HEK293 (cell line): ENCODE results near the gene SH3D19.

Experiments used
- CTCF ChIA-PET: fragments of 350-600 bp; formaldehyde crosslinking; extraction: SDS; loops from one replicate; lab custom pipeline; 2021; ENCODE audit warnings: antibody characterized with exemption; lab: Yijun Ruan, JAX
- POLR2A ChIA-PET: fragments of 300-600 bp; formaldehyde crosslinking; extraction: SDS; loops from one replicate; lab custom pipeline; 2020; ENCODE audit warnings: antibody characterized with exemption, inconsistent platforms; lab: Yijun Ruan, JAX
- H3K27ac ChIP-seq: fragments of 200-500 bp; sonication (Bioruptor generic); 2 replicates; pipeline ENCODE4 v1.5.1; 2014; ENCODE audit warnings: low read depth, low read length, control low read depth, inconsistent platforms; ENCODE audit errors: extremely low read depth
- H3K36me3 ChIP-seq, 2 experiments: fragments of 200-500 bp in 1 of 2; sonication (Bioruptor generic) in 1 of 2; 1 replicate in 1 of 2; 2 replicates in 1 of 2; pipeline ENCODE4 v1.5.1; 2014 to 2017; ENCODE audit warnings: inconsistent platforms in 2 of 2, low read length in 2 of 2; ENCODE audit not compliant: control insufficient read depth in 2 of 2, insufficient read depth in 1 of 2
- H3K4me1 ChIP-seq: fragments of 200-500 bp; sonication (Bioruptor generic); 2 replicates; pipeline ENCODE4 v1.5.1; 2014; ENCODE audit warnings: mild to moderate bottlenecking, low read length, inconsistent platforms; ENCODE audit not compliant: control insufficient read depth, insufficient read depth
- H3K4me3 ChIP-seq: 2 replicates; pipeline ENCODE4 v1.5.1; 2011; ENCODE audit warnings: low read depth, mild to moderate bottlenecking, control low read depth, low read length, moderate library complexity
- H3K9me3 ChIP-seq: fragments of 200-500 bp; sonication (Bioruptor generic); 2 replicates; pipeline ENCODE4 v1.5.1; 2014; ENCODE audit warnings: low read depth, low read length, inconsistent platforms; ENCODE audit not compliant: control insufficient read depth, insufficient read depth
- BCL11A ChIP-seq: fragments of 450-650 bp; formaldehyde crosslinking; IDR thresholded peaks from 2 replicates; pipeline ENCODE4 v1.5.1; 2016; ENCODE audit warnings: low read depth, missing biosample characterization, missing genetic modification characterization
- SALL2 ChIP-seq: fragments of 450-650 bp; formaldehyde crosslinking; IDR thresholded peaks from 2 replicates; pipeline ENCODE4 v1.5.0; 2017; ENCODE audit warnings: missing biosample characterization, mild to moderate bottlenecking, missing genetic modification characterization, borderline replicate concordance
- SCRT1 ChIP-seq: fragments of 450-650 bp; formaldehyde crosslinking; IDR thresholded peaks from 2 replicates; pipeline ENCODE4 v1.5.1; 2016; ENCODE audit warnings: missing biosample characterization, missing genetic modification characterization, borderline replicate concordance
- TCF7L2 ChIP-seq: IDR thresholded peaks from 2 replicates; pipeline ENCODE4 v1.6.1; 2011; ENCODE audit warnings: low read depth, mild to moderate bottlenecking, inconsistent platforms, low read length, moderate library complexity, borderline replicate concordance
- ZBTB20 ChIP-seq: fragments of 450-650 bp; formaldehyde crosslinking; IDR thresholded peaks from 2 replicates; pipeline ENCODE4 v1.5.1; 2016; ENCODE audit warnings: missing biosample characterization, missing genetic modification characterization
- ZNF146 ChIP-seq: fragments of 450-650 bp; formaldehyde crosslinking; IDR thresholded peaks from 2 replicates; pipeline ENCODE4 v1.5.1; 2016; ENCODE audit warnings: missing biosample characterization, missing genetic modification characterization
- ZNF169 ChIP-seq: fragments of 450-650 bp; formaldehyde crosslinking; IDR thresholded peaks from 2 replicates; pipeline ENCODE4 v1.5.1; 2016; ENCODE audit warnings: missing biosample characterization, missing genetic modification characterization
- ZNF19 ChIP-seq: fragments of 450-650 bp; formaldehyde crosslinking; IDR thresholded peaks from 2 replicates; pipeline ENCODE4; 2016; ENCODE audit warnings: missing biosample characterization, missing genetic modification characterization, low read depth
- ZNF335 ChIP-seq: fragments of 450-650 bp; formaldehyde crosslinking; conservative IDR thresholded peaks from 2 replicates; pipeline ENCODE4 v1.5.1; 2016; ENCODE audit warnings: missing biosample characterization, missing genetic modification characterization
- ZSCAN30 ChIP-seq: fragments of 450-650 bp; IDR thresholded peaks from 2 replicates; pipeline ENCODE4 v1.5.1; 2018; ENCODE audit warnings: missing biosample characterization, mild to moderate bottlenecking, missing genetic modification characterization, moderate library complexity
- TF ChIP-seq, protein P1 (sequence below): fragments of 450-650 bp; formaldehyde crosslinking; IDR thresholded peaks from 2 replicates; pipeline ENCODE4 v1.5.1; 2016; ENCODE audit warnings: missing biosample characterization, missing genetic modification characterization
- TF ChIP-seq, protein P2 (sequence below): fragments of 450-650 bp; formaldehyde crosslinking; IDR thresholded peaks from 2 replicates; pipeline ENCODE4 v1.5.1; 2016; ENCODE audit warnings: missing biosample characterization, missing genetic modification characterization
- TF ChIP-seq, protein P3 (sequence below): fragments of 450-650 bp; formaldehyde crosslinking; IDR thresholded peaks from 2 replicates; pipeline ENCODE4 v1.5.1; 2016; ENCODE audit warnings: missing biosample characterization, missing genetic modification characterization, borderline replicate concordance
- TF ChIP-seq, protein P4 (sequence below): fragments of 450-650 bp; formaldehyde crosslinking; IDR thresholded peaks from 2 replicates; pipeline ENCODE4 v1.5.1; 2016; ENCODE audit warnings: missing biosample characterization, missing genetic modification characterization
- TF ChIP-seq, protein P5 (sequence below): fragments of 450-650 bp; formaldehyde crosslinking; IDR thresholded peaks from 2 replicates; pipeline ENCODE4 v1.5.1; 2017; ENCODE audit warnings: missing biosample characterization, missing genetic modification characterization
- TF ChIP-seq, protein P6 (sequence below): fragments of 450-650 bp; formaldehyde crosslinking; IDR thresholded peaks from 2 replicates; pipeline ENCODE4 v1.5.1; 2016; ENCODE audit warnings: missing biosample characterization, missing genetic modification characterization
- TF ChIP-seq, protein P7 (sequence below): fragments of 450-650 bp; formaldehyde crosslinking; IDR thresholded peaks from 2 replicates; pipeline ENCODE4 v1.5.1; 2016; ENCODE audit warnings: missing biosample characterization, missing genetic modification characterization

The SH3D19 gene

DNA sequence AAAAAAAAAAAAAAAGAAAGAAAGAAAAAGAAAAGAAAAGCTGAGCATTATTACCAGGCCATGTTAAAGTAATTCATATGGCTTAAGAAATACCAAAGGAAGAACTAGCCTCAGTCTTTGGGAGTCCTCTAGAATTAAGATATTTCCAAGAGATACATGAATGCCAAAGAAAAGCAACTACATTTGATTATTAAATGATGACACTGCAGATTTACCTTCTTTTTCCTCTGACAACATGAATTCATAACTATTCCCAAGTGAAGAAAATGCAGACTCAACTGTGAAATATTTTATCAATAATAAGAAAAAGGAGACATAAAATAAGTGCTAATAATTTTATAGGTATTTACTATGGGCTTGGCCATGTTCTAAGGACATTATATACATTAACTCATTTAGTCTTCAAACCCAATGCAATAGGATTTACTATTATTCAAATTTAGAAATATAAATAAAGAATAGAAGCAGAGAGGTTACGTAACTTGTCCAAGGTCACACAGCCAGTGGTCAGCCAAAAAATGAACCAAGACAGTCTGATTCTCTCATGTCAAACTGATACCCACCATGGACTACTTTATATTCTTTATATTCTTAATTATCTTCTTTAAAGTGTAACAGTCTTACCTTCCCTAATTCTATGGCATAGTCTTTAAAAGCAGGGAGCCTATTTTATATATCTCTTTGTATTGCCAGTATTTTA, 6.9 kb downstream of the SH3D19 start:
- ChIA-PET CTCF (no interaction called here), POLR2A (no interaction called here)
- TF ChIP-seq ZBTB20 (tag by site-specific recombination) (no peak), ZNF19 (tag by site-specific recombination) (no peak), ZSCAN30 (tag by site-specific recombination) (no peak), ZNF335 (tag by site-specific recombination) (no peak), ZNF146 (tag by site-specific recombination) (no peak), BCL11A (tag by site-specific recombination) (no peak), TCF7L2 (no peak), SALL2 (no peak), ZNF169 (tag by site-specific recombination) (no peak), SCRT1 (tag by site-specific recombination) (no peak)
- TF ChIP-seq, protein P1, sequence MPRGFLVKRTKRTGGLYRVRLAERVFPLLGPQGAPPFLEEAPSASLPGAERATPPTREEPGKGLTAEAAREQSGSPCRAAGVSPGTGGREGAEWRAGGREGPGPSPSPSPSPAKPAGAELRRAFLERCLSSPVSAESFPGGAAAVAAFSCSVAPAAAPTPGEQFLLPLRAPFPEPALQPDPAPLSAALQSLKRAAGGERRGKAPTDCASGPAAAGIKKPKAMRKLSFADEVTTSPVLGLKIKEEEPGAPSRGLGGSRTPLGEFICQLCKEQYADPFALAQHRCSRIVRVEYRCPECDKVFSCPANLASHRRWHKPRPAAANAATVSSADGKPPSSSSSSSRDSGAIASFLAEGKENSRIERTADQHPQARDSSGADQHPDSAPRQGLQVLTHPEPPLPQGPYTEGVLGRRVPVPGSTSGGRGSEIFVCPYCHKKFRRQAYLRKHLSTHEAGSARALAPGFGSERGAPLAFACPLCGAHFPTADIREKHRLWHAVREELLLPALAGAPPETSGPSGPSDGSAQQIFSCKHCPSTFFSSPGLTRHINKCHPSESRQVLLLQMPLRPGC (tag by site-specific recombination) = no peak
- TF ChIP-seq, protein P2, sequence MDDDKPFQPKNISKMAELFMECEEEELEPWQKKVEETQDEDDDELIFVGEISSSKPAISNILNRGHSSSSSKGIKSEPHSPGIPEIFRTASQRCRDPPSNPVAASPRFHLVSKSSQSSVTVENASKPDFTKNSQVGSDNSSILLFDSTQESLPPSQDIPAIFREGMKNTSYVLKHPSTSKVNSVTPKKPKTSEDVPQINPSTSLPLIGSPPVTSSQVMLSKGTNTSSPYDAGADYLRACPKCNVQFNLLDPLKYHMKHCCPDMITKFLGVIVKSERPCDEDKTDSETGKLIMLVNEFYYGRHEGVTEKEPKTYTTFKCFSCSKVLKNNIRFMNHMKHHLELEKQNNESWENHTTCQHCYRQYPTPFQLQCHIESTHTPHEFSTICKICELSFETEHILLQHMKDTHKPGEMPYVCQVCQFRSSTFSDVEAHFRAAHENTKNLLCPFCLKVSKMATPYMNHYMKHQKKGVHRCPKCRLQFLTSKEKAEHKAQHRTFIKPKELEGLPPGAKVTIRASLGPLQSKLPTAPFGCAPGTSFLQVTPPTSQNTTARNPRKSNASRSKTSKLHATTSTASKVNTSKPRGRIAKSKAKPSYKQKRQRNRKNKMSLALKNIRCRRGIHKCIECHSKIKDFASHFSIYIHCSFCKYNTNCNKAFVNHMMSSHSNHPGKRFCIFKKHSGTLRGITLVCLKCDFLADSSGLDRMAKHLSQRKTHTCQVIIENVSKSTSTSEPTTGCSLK = no peak
- TF ChIP-seq, protein P3, sequence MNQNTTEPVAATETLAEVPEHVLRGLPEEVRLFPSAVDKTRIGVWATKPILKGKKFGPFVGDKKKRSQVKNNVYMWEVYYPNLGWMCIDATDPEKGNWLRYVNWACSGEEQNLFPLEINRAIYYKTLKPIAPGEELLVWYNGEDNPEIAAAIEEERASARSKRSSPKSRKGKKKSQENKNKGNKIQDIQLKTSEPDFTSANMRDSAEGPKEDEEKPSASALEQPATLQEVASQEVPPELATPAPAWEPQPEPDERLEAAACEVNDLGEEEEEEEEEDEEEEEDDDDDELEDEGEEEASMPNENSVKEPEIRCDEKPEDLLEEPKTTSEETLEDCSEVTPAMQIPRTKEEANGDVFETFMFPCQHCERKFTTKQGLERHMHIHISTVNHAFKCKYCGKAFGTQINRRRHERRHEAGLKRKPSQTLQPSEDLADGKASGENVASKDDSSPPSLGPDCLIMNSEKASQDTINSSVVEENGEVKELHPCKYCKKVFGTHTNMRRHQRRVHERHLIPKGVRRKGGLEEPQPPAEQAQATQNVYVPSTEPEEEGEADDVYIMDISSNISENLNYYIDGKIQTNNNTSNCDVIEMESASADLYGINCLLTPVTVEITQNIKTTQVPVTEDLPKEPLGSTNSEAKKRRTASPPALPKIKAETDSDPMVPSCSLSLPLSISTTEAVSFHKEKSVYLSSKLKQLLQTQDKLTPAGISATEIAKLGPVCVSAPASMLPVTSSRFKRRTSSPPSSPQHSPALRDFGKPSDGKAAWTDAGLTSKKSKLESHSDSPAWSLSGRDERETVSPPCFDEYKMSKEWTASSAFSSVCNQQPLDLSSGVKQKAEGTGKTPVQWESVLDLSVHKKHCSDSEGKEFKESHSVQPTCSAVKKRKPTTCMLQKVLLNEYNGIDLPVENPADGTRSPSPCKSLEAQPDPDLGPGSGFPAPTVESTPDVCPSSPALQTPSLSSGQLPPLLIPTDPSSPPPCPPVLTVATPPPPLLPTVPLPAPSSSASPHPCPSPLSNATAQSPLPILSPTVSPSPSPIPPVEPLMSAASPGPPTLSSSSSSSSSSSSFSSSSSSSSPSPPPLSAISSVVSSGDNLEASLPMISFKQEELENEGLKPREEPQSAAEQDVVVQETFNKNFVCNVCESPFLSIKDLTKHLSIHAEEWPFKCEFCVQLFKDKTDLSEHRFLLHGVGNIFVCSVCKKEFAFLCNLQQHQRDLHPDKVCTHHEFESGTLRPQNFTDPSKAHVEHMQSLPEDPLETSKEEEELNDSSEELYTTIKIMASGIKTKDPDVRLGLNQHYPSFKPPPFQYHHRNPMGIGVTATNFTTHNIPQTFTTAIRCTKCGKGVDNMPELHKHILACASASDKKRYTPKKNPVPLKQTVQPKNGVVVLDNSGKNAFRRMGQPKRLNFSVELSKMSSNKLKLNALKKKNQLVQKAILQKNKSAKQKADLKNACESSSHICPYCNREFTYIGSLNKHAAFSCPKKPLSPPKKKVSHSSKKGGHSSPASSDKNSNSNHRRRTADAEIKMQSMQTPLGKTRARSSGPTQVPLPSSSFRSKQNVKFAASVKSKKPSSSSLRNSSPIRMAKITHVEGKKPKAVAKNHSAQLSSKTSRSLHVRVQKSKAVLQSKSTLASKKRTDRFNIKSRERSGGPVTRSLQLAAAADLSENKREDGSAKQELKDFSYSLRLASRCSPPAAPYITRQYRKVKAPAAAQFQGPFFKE (tag by site-specific recombination) = no peak
- TF ChIP-seq, protein P4, sequence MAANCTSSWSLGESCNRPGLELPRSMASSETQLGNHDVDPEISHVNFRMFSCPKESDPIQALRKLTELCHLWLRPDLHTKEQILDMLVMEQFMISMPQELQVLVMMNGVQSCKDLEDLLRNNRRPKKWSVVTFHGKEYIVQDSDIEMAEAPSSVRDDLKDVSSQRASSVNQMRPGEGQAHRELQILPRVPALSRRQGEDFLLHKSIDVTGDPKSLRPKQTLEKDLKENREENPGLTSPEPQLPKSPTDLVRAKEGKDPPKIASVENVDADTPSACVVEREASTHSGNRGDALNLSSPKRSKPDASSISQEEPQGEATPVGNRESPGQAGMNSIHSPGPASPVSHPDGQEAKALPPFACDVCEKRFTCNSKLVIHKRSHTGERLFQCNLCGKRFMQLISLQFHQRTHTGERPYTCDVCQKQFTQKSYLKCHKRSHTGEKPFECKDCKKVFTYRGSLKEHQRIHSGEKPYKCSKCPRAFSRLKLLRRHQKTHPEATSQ = no peak
- TF ChIP-seq, protein P5, sequence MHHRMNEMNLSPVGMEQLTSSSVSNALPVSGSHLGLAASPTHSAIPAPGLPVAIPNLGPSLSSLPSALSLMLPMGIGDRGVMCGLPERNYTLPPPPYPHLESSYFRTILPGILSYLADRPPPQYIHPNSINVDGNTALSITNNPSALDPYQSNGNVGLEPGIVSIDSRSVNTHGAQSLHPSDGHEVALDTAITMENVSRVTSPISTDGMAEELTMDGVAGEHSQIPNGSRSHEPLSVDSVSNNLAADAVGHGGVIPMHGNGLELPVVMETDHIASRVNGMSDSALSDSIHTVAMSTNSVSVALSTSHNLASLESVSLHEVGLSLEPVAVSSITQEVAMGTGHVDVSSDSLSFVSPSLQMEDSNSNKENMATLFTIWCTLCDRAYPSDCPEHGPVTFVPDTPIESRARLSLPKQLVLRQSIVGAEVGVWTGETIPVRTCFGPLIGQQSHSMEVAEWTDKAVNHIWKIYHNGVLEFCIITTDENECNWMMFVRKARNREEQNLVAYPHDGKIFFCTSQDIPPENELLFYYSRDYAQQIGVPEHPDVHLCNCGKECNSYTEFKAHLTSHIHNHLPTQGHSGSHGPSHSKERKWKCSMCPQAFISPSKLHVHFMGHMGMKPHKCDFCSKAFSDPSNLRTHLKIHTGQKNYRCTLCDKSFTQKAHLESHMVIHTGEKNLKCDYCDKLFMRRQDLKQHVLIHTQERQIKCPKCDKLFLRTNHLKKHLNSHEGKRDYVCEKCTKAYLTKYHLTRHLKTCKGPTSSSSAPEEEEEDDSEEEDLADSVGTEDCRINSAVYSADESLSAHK (tag by site-specific recombination) = no peak
- TF ChIP-seq, protein P6, sequence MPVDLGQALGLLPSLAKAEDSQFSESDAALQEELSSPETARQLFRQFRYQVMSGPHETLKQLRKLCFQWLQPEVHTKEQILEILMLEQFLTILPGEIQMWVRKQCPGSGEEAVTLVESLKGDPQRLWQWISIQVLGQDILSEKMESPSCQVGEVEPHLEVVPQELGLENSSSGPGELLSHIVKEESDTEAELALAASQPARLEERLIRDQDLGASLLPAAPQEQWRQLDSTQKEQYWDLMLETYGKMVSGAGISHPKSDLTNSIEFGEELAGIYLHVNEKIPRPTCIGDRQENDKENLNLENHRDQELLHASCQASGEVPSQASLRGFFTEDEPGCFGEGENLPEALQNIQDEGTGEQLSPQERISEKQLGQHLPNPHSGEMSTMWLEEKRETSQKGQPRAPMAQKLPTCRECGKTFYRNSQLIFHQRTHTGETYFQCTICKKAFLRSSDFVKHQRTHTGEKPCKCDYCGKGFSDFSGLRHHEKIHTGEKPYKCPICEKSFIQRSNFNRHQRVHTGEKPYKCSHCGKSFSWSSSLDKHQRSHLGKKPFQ (tag by site-specific recombination) = no peak
- TF ChIP-seq, protein P7, sequence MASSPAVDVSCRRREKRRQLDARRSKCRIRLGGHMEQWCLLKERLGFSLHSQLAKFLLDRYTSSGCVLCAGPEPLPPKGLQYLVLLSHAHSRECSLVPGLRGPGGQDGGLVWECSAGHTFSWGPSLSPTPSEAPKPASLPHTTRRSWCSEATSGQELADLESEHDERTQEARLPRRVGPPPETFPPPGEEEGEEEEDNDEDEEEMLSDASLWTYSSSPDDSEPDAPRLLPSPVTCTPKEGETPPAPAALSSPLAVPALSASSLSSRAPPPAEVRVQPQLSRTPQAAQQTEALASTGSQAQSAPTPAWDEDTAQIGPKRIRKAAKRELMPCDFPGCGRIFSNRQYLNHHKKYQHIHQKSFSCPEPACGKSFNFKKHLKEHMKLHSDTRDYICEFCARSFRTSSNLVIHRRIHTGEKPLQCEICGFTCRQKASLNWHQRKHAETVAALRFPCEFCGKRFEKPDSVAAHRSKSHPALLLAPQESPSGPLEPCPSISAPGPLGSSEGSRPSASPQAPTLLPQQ (tag by site-specific recombination) = no peak
- H3K27ac ChIP-seq = no peak overlapping the region
- H3K9me3 ChIP-seq = no peaks in the 10 kb centered on the region
- H3K4me3 ChIP-seq = no peak overlapping the region
- peaks cover 18% of the 10 kb centered on the region for H3K4me1 ChIP-seq
- no peaks in the 10 kb centered on the region for H3K36me3 ChIP-seq
